SK-N-SH (cell line): ENCODE results near the gene TBX2.

Experiments
- CTCF ChIP-seq: fragments of 200-600 bp; sonication (generic); IDR thresholded peaks from 2 replicates; pipeline ENCODE4 v1.6.1; 2017; ENCODE audit warnings: antibody characterized with exemption, mild to moderate bottlenecking, moderate library complexity
- EP300 ChIP-seq, 2 experiments: IDR thresholded peaks; 2 replicates each; pipeline versions ENCODE4 v1.4.0 to v1.6.1; 2012; ENCODE audit warnings: borderline replicate concordance in 1 of 2, low read depth in 1 of 2, low read length in 1 of 2
- RAD21 ChIP-seq: IDR thresholded peaks from 2 replicates; pipeline ENCODE4 v1.6.1; 2012; ENCODE audit warnings: mild to moderate bottlenecking, low read length

GRCh38 chr17:61414141-61414935 is 14.7 kb downstream of the TBX2 start:
- TF ChIP-seq RAD21 = 0 out of 2 replicates have a peak, but pooled peaks have one; percentile 1
- no peak for TF ChIP-seq EP300 (IDR thresholded peaks at IDR 0.05; ENCODE audit: borderline replicate concordance in 1 of 2, low read depth in 1 of 2, low read length in 1 of 2)
- no peak for TF ChIP-seq CTCF
